GM12892 (cell line): ENCODE measurements around the gene KPNA6.
"Not testable (repeated sequence)": the region's sequence is repeated elsewhere in the genome, so short reads cannot be mapped to it uniquely, and the experiment has no call there.

Source experiments
- DNase-seq: peaks from one replicate; pipeline ENCODE4 v3.0.0; 2011; ENCODE audit not compliant: insufficient read length
- FAIRE-seq: peaks from 2 replicates; lab custom pipeline; 2011; peaks lifted over from hg19 to GRCh38; lab: Jason Lieb, UNC
- POLR2A ChIP-seq: IDR thresholded peaks from 2 replicates; pipeline ENCODE4 v1.6.1; 2011; ENCODE audit warnings: low read depth, low read length, control low read depth
- POLR2AphosphoS5 ChIP-seq: IDR thresholded peaks from 2 replicates; pipeline ENCODE4 v1.6.1; 2011; ENCODE audit warnings: low read depth, low read length, control low read depth
- TAF1 ChIP-seq: IDR thresholded peaks from 2 replicates; pipeline ENCODE4 v1.6.1; 2011; ENCODE audit warnings: low read depth, mild to moderate bottlenecking, control low read depth, low read length, borderline replicate concordance

Gene KPNA6

DNA sequence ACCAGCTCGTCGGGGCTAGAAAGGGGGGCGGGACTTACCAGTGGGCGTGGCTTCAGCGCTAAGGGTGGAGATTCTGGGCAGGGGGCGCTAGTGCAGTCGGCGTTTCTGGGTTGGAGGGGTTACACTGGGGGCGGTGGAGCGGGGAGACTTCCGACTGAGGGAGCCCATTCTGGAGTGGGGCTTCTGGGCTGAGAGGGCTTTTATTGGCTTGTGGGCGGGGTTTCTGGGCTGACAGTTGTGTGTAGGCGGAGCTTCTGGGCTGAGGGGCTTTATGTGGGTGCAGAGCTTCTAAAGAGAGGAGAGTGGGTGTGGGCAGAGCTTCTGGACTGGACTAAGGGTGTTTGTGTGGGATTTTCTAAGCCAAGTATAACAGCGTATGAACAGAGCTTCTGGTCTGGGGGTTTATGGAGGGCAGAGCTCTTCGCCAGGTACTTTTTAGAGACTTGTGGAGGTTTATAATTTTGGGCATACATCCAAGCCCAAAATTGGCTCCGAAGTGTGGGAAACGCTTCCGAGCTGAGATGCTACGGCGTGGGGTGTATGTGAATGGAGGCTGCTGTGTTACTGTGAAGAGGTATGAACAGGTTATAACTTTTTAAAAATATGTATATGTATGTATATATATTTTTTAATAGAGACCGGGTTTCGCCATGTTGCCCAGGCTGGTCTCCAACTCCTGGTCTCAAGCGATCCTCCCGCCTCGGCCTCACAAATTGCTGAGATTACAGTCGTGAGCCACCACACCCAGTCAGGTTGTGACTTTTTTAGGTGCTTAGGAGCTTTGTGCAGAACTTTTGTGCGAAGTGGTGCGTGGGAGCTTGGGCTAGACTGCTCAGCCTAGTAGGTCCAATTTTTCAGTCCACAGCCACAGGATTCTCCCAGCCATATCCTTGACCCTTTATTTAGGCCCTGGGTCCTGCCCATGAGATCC, 34.3 kb upstream of the KPNA6 start:
- TF ChIP-seq TAF1 (no peak), POLR2A (no peak), POLR2AphosphoS5 (no peak)
- FAIRE-seq (no peak), DNase-seq (no peak)

DNA sequence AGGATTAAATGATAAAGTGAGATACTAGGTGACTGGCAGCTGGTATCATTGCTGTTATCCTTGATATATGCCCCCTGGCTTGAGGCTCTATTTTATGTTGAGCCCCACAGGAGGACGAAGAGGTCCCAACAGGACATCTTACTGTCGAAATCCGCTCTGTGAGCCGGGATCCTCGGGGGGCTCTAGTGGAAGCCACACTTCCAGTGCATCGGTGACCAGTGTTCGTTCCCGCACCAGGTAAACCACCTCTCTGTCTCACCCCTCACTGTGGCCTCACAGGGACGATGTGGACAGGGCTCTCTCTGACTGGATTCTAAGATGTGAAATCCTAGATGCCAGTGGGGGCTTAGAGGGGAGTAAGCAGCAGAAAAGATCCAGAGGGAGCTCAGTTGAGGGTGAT, 33.0 kb upstream of the KPNA6 start:
- FAIRE-seq (no peak), DNase-seq (no peak)
- TF ChIP-seq POLR2AphosphoS5 (no peak), TAF1 (no peak), POLR2A (no peak)

DNA sequence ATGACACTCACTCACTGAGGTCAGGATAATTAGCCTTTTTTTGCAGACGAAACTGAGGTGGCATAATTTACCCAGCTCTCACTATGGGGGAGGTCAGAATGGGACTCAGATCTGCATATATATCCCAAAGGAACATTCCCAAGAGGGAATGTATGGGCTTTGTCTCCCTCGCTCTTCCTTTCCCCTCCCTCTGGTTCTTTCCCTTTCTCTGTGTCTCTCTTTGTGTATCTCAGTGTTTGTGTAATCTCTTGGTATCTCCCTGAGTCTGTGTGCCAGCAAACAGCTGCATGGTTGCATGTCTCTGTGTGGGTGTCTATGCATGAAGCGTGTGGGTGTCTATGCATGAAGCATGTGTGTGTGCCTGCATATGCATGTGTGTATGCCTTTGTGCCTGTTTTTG, 30.4 kb upstream of the KPNA6 start:
- FAIRE-seq (no peak), DNase-seq (no peak)
- no peak for TF ChIP-seq TAF1
- TF ChIP-seq POLR2AphosphoS5 = no peak
- no peak for TF ChIP-seq POLR2A

DNA sequence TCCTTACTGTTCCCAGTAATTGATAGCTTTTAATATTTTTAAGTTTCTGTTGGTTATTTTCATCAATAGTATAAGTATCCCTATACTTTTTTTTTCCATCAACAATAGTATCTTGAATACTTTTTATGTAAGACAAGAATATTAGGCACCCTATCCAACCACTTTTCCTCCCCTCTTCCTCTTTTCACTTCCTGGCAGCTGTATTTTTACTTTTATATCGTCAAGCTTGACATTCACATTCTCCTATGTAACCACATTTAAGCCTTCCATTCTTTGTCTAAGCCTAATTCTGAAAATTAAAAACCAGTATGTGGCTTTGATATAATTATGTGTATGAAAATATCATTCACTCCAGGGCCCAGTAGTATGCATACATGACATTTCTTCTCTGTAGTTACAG, 25.8 kb upstream of the KPNA6 start:
- no peak for DNase-seq
- TF ChIP-seq POLR2A (no peak), POLR2AphosphoS5 (no peak), TAF1 (no peak)
- FAIRE-seq = no peak

DNA sequence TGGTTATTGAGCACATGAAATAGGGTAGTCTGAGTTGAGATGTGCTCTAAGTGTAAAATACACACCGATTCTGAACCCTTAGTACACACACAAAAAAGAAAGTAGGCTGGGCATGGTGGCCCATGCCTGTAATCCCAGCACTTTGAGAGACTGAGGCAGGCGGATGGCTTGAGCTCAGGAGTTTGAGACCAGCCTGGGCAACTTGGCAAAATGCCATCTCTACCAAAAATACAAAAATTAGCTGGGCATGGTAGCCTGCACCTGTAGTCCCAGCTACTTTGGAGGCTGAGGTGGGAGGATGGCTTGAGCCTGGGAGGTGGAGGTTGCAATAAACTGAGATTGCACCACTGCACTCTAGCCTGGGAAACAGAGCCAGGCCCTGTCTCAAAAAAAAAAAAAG, 21.5 kb upstream of the KPNA6 start:
- FAIRE-seq, DNase-seq: not testable (repeated sequence)

DNA sequence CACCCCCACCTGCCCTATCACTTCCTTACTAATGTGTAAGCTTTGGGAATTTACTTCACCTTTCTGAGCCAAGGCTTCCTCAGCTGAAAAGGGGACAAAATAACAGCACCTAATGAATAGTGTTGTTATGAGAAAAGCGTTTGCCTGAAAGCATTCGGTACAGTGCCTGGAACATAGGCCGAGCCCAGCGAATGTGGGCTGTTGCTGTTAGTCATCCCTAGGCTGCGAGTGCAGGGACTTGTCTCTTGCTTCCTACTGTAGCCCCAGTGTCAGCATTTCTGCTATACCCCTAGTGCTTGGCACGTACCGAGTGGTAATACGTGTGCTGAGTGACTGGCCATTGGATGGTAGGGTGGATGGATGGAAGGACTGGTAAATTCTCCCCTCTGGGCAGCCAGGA, 16.7 kb upstream of the KPNA6 start:
- FAIRE-seq (no peak), DNase-seq (no peak)
- no peak for TF ChIP-seq POLR2AphosphoS5
- TF ChIP-seq TAF1 = no peak
- TF ChIP-seq POLR2A = no peak

DNA sequence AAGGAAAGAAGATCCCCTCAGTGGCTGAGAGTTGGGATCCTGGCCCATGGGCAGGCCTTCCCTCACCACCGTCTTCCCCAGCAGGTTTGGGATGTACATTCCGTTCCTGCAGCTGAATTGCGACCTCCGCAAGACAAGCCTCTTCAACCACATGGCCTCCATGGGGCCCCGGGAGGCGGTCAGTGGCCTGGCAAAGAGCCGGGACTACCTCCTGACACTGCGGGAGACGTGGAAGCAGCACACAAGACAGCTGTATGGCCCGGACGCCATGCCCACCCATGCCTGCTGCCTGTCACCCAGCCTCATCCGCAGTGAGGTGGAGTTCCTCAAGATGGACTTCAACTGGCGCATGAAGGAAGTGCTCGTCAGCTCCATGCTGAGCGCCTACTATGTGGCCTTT, 16.3 kb upstream of the KPNA6 start:
- DNase-seq (no peak), FAIRE-seq (no peak)
- TF ChIP-seq POLR2AphosphoS5 (no peak), TAF1 (no peak), POLR2A (no peak)

DNA sequence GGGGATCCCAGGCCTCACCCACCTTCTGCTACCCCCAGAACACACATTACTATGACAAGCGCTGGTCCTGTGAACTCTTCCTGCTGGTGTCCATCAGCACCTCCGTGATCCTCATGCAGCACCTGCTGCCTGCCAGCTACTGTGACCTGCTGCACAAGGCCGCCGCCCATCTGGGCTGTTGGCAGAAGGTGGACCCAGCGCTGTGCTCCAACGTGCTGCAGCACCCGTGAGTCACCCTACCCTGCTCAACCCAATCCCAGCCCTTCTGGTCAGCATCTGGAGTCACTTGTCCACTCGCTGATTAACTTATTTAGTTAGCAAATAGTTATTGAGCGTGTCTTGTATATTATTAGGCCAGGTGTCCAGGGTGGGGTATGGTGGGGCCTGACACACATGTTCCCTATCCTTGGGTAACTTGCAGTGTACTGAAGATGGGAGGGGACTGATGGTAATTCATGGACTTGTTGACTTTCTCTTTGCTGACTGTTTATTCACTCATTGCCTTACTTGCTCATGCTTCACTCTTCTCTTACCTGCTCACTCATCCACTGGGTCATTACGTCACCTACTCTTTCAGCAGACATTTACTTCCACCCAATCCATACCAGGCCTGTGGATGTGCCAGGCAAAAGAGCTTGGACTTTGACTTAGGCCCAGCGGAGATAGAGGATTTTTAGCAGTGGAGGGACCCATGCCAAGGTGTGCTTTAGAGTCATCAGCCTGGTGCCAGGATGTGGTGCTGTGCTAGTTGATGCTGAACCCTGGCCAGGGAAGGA, 12.9 kb upstream of the KPNA6 start:
- TF ChIP-seq POLR2AphosphoS5 = no peak
- TF ChIP-seq POLR2A = no peak
- DNase-seq = no peak
- no peak for FAIRE-seq

DNA sequence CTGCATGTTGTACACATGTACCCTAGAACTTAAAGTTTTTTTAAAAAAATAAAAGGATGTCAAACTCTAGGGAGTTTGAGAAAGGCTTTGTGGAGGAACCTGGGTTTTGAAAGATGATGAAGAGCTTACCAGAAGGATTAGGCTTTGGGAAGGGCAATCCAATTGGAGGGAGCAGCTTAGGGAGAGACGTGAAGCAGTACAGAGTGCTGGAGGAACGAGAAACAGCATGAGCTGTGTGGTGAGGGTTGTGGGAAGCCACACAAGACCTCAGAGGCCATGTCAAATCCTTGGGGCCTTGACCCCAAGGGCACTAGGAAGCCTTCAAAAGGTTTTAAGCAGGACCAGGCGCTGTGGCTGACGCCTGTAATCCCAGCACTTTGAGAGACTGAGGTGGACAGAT, 8.4 kb upstream of the KPNA6 start:
- DNase-seq (no peak), FAIRE-seq (no peak)
- TF ChIP-seq POLR2AphosphoS5 = no peak
- no peak for TF ChIP-seq TAF1
- no peak for TF ChIP-seq POLR2A

DNA sequence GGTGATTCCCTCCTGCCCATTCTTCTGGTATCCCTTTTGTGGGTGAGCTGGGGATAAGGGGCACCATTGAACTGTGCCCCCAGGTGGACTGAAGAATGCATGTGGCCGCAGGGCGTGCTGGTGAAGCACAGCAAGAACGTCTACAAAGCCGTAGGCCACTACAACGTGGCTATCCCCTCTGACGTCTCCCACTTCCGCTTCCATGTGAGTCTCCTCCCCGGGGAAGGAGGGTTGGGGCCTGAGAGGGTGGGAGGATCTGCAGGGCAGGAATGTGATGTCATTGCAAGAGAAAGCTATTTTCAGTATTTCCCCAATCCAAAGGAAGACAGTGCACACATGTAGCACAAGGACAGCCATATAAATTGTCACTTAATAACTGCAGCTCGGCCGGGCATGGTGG, 7.5 kb upstream of the KPNA6 start:
- TF ChIP-seq TAF1 (no peak), POLR2A (no peak), POLR2AphosphoS5 (no peak)
- DNase-seq (no peak), FAIRE-seq (no peak)

DNA sequence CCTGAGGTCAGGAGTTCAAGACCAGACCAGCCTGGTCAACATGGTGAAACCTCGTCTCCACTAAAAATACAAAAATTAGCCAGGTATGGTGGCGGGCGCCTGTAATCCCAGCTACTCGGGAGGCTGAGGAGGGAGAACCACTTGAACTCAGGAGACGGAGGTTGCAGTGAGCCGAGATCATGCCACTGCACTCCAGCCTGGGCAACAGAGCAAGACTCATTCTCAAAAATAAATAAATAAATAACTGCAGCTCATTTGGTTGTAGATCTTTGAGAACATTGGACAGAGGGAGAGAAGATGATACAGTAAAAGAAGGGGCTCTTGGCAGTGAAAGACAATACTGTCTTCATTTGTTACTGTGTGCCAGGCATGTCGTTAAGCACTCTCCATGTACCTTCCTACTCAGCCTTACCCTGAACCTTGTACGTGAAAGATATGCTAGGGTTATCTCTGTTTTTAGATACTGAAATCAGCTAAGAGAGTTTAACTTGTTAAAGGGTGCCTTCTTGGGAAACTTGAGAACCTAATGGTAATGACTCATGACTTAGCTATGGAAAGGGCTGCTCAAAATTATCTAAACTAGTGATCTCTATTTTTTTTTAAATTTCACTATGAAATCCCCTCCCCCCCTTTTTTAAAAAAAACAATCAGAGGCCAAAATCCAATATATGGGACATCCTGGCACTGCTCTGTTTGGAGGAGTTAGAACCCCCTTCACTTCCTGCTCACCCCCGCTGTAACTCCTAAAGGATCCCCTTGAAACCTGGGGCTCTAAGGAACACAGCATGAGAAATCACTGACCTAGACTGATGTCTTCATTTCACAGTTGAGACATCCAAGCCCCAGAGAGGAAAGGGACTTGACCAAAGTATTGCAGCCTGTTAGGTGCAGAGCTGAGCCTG, 6.8 kb upstream of the KPNA6 start:
- FAIRE-seq (no peak), DNase-seq (no peak)
- no peak for TF ChIP-seq TAF1
- no peak for TF ChIP-seq POLR2A
- TF ChIP-seq POLR2AphosphoS5 = no peak
